Measurements from ENCODE around the gene PCDHAC1.

Gene PCDHAC1

DNA sequence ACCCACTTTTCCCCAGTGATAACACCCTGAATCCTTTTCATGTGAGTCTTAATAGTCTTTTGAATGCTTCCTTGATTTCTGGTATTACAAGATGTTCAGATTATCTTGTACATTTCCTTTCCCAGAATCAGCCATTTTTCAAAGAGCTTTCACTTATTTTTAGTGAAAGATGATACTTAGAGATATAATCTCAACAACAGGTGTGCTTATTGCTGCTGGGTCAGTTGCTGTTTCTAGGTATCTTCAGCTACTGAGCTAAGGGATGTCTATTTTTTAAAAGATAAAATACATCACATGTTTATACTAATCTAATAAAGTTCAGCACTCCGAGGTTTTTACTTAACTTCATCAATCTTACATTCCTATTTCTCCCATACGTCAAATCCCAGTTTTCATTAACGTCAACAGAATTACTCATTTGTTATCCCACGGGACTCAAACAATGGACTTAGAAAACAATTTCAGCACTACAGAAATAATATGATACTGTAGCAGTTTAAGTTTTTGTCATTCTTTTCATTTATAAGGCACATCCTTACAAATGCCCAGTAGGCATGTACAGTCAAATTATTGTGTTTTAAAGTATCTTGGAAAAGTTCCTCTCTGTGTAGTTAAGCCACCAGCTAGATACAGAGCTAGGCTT lies 9.0 kb downstream of the PCDHAC1 start:
- Histone ChIP-seq H3K27ac (ENCODE audit: low read depth, low read length) (no peak overlapping the region), H3K9ac (ENCODE audit: low read length) (no peak overlapping the region), H3K4me1 (ENCODE audit: control insufficient read depth in 1 of 2, insufficient read depth in 2 of 2, low read length in 2 of 2) (no peaks in the 10 kb centered on the region), H2BK12ac (ENCODE audit: low read length) (no peak overlapping the region), H3K23ac (ENCODE audit: low read length) (no peak overlapping the region), H3K4ac (ENCODE audit: low read depth, low read length) (no peak overlapping the region), H4K12ac (ENCODE audit: low read depth, low read length) (no peak overlapping the region), H4K8ac (ENCODE audit: low read depth, low read length) (no peak overlapping the region), H3K14ac (ENCODE audit: low read length) (no peak overlapping the region), H3K4me2 (ENCODE audit: low read length) (no peak overlapping the region), H2AFZ (ENCODE audit: insufficient read depth, low read length, poor library complexity) (no peak overlapping the region), H3K18ac (ENCODE audit: low read length) (no peak overlapping the region), H2AK5ac (ENCODE audit: low read length) (no peak overlapping the region), H3K4me3 (ENCODE audit: low read depth, low read length) (no peak overlapping the region), H3K79me2 (ENCODE audit: control insufficient read depth, insufficient read depth, low read length, poor library complexity) (no peaks in the 10 kb centered on the region), H4K91ac (ENCODE audit: low read depth, low read length) (no peak overlapping the region), H3K9me3 (ENCODE audit: insufficient read depth, low read depth, low read length) (no peaks in the 10 kb centered on the region), H2BK5ac (ENCODE audit: low read depth, low read length, poor library complexity) (no peak overlapping the region), H2BK120ac (ENCODE audit: insufficient read depth, low read length, poor library complexity) (no peak overlapping the region), H3K36me3 (ENCODE audit: control insufficient read depth in 1 of 2, insufficient read depth in 2 of 2, low read length in 2 of 2) (no peaks in the 10 kb centered on the region), H3K79me1 (ENCODE audit: low read length) (no peaks in the 10 kb centered on the region), H3K27me3 (ENCODE audit: insufficient read depth, low read length) (no peaks in the 10 kb centered on the region)
- 100% methylated on average over 3 of the region's 4 CpGs for WGBS (ENCODE audit: extremely low coverage, insufficient coverage, insufficient read length)
- no peak for DNase-seq

DNA sequence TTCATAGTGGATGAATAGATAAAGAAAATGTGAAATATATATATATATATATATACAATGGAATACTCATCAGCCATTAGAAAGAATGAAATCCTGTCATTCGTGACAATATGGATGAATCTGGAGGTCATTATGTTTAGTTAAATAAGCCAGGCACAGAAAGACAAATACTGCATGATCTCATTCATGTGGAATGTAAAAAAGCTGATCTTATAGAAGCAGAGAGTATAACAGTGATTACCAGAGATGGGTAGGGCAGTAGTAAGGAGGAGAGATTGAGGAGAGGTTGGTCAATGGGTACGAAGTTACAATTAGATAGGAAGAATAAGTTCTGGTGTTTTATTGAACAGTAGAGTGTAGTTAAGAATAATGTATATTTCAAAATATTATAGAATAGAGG lies 20.5 kb downstream of the PCDHAC1 start:
- Histone ChIP-seq H3K9ac (ENCODE audit: low read length) (no peak overlapping the region), H2AK5ac (ENCODE audit: low read length) (no peak overlapping the region), H3K4me2 (ENCODE audit: low read length) (no peak overlapping the region), H2BK5ac (ENCODE audit: low read depth, low read length, poor library complexity) (no peak overlapping the region), H3K27me3 (ENCODE audit: insufficient read depth, low read length) (no peaks in the 10 kb centered on the region), H3K23ac (ENCODE audit: low read length) (no peak overlapping the region), H4K91ac (ENCODE audit: low read depth, low read length) (no peak overlapping the region), H2BK120ac (ENCODE audit: insufficient read depth, low read length, poor library complexity) (no peak overlapping the region), H3K36me3 (ENCODE audit: control insufficient read depth in 1 of 2, insufficient read depth in 2 of 2, low read length in 2 of 2) (no peaks in the 10 kb centered on the region), H4K12ac (ENCODE audit: low read depth, low read length) (no peak overlapping the region), H4K8ac (ENCODE audit: low read depth, low read length) (no peak overlapping the region), H2BK12ac (ENCODE audit: low read length) (no peak overlapping the region), H3K18ac (ENCODE audit: low read length) (no peak overlapping the region), H3K9me3 (ENCODE audit: insufficient read depth, low read depth, low read length) (no peaks in the 10 kb centered on the region), H3K79me1 (ENCODE audit: low read length) (no peaks in the 10 kb centered on the region), H3K27ac (ENCODE audit: low read depth, low read length) (no peak overlapping the region), H3K79me2 (ENCODE audit: control insufficient read depth, insufficient read depth, low read length, poor library complexity) (no peaks in the 10 kb centered on the region), H3K14ac (ENCODE audit: low read length) (no peak overlapping the region), H2AFZ (ENCODE audit: insufficient read depth, low read length, poor library complexity) (no peak overlapping the region), H3K4me1 (ENCODE audit: control insufficient read depth in 1 of 2, insufficient read depth in 2 of 2, low read length in 2 of 2) (no peaks in the 10 kb centered on the region), H3K4ac (ENCODE audit: low read depth, low read length) (no peak overlapping the region), H3K4me3 (ENCODE audit: low read depth, low read length) (no peak overlapping the region)
- no CpG with 5 or more reads among the region's 2 CpGs for WGBS (ENCODE audit: extremely low coverage, insufficient coverage, insufficient read length)
- DNase-seq = no peak

GRCh38 chr5:140951636-140952035 lies 25.5 kb downstream of the PCDHAC1 start:
- H2BK120ac ChIP-seq (ENCODE audit: insufficient read depth, low read length, poor library complexity) = no peak overlapping the region
- H3K4me2 ChIP-seq (ENCODE audit: low read length) = no peak overlapping the region
- H3K36me3 ChIP-seq (ENCODE audit: control insufficient read depth in 1 of 2, insufficient read depth in 2 of 2, low read length in 2 of 2) = no peaks in the 10 kb centered on the region
- H4K8ac ChIP-seq (ENCODE audit: low read depth, low read length) = no peak overlapping the region
- H4K12ac ChIP-seq (ENCODE audit: low read depth, low read length) = no peak overlapping the region
- H3K18ac ChIP-seq (ENCODE audit: low read length) = no peak overlapping the region
- no peaks in the 10 kb centered on the region for H3K27me3 ChIP-seq (ENCODE audit: insufficient read depth, low read length)
- H3K9ac ChIP-seq (ENCODE audit: low read length) = no peak overlapping the region
- H3K79me1 ChIP-seq (ENCODE audit: low read length) = no peaks in the 10 kb centered on the region
- no peaks in the 10 kb centered on the region for H3K79me2 ChIP-seq (ENCODE audit: control insufficient read depth, insufficient read depth, low read length, poor library complexity)
- H3K4me1 ChIP-seq (ENCODE audit: control insufficient read depth in 1 of 2, insufficient read depth in 2 of 2, low read length in 2 of 2) = no peaks in the 10 kb centered on the region
- H3K23ac ChIP-seq (ENCODE audit: low read length) = no peak overlapping the region
- H3K14ac ChIP-seq (ENCODE audit: low read length) = no peak overlapping the region
- H3K9me3 ChIP-seq (ENCODE audit: insufficient read depth, low read depth, low read length) = no peaks in the 10 kb centered on the region
- no peak overlapping the region for H2AFZ ChIP-seq (ENCODE audit: insufficient read depth, low read length, poor library complexity)
- H3K27ac ChIP-seq (ENCODE audit: low read depth, low read length) = no peak overlapping the region
- H3K4me3 ChIP-seq (ENCODE audit: low read depth, low read length) = no peak overlapping the region
- DNase-seq = no peak
- H3K4ac ChIP-seq (ENCODE audit: low read depth, low read length) = no peak overlapping the region
- H2BK12ac ChIP-seq (ENCODE audit: low read length) = no peak overlapping the region
- no peak overlapping the region for H2AK5ac ChIP-seq (ENCODE audit: low read length)
- H2BK5ac ChIP-seq (ENCODE audit: low read depth, low read length, poor library complexity) = no peak overlapping the region
- WGBS (ENCODE audit: extremely low coverage, insufficient coverage, insufficient read length) = no CpG with 5 or more reads among the region's 6 CpGs
- no peak overlapping the region for H4K91ac ChIP-seq (ENCODE audit: low read depth, low read length)

DNA sequence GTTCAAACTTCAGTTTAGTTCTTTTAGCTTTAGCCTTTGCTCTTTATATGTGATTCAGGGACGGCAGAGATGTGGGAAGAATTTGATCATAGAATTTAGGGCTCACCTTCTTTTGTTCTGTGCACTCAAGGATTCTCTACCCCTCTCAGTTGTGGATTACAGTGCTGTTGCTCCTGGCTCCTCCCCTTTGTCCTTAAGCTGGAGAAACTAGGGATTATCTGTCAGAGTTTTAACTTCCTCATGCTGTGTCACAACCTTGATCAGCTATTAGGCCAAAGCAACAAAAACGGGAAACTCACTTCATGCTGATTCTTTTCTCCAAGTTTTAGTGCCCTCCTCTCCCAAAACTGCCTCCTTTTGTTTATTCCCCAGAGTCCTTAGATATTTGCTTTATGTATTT lies 27.1 kb downstream of the PCDHAC1 start:
- WGBS (ENCODE audit: extremely low coverage, insufficient coverage, insufficient read length) = no CpG with 5 or more reads among the region's 2 CpGs
- Histone ChIP-seq H3K18ac (ENCODE audit: low read length) (no peak overlapping the region), H3K14ac (ENCODE audit: low read length) (no peak overlapping the region), H3K36me3 (ENCODE audit: control insufficient read depth in 1 of 2, insufficient read depth in 2 of 2, low read length in 2 of 2) (no peaks in the 10 kb centered on the region), H3K79me1 (ENCODE audit: low read length) (no peaks in the 10 kb centered on the region), H3K9me3 (ENCODE audit: insufficient read depth, low read depth, low read length) (no peaks in the 10 kb centered on the region), H3K4ac (ENCODE audit: low read depth, low read length) (no peak overlapping the region), H3K79me2 (ENCODE audit: control insufficient read depth, insufficient read depth, low read length, poor library complexity) (no peaks in the 10 kb centered on the region), H3K4me2 (ENCODE audit: low read length) (no peak overlapping the region), H2AK5ac (ENCODE audit: low read length) (no peak overlapping the region), H3K27me3 (ENCODE audit: insufficient read depth, low read length) (no peaks in the 10 kb centered on the region), H3K23ac (ENCODE audit: low read length) (no peak overlapping the region), H2BK5ac (ENCODE audit: low read depth, low read length, poor library complexity) (no peak overlapping the region), H3K4me1 (ENCODE audit: control insufficient read depth in 1 of 2, insufficient read depth in 2 of 2, low read length in 2 of 2) (no peaks in the 10 kb centered on the region), H3K4me3 (ENCODE audit: low read depth, low read length) (no peak overlapping the region), H3K9ac (ENCODE audit: low read length) (no peak overlapping the region), H4K8ac (ENCODE audit: low read depth, low read length) (no peak overlapping the region), H2AFZ (ENCODE audit: insufficient read depth, low read length, poor library complexity) (no peak overlapping the region), H3K27ac (ENCODE audit: low read depth, low read length) (no peak overlapping the region), H4K91ac (ENCODE audit: low read depth, low read length) (no peak overlapping the region), H2BK120ac (ENCODE audit: insufficient read depth, low read length, poor library complexity) (no peak overlapping the region), H4K12ac (ENCODE audit: low read depth, low read length) (no peak overlapping the region), H2BK12ac (ENCODE audit: low read length) (no peak overlapping the region)
- DNase-seq = no peak

Data from trophoblast cell (in vitro differentiated cells and primary cell).